Peyer's patch (tissue), 4 donors: ENCODE measurements around the gene PIGL. TPM values are rescaled to one million over a fixed set of nuclear protein-coding genes. Genes with fewer than 3 reads are reported as not detected.

ENCODE experiments used
- DNase-seq, 3 donors: peaks; one replicate each; pipeline ENCODE4 v3.0.0-alpha.2; 2017 to 2019
- H3K27ac ChIP-seq, 4 donors: fragments of 200-600 bp; sonication (generic); one replicate each; pipeline ENCODE4 v1.5.1; 2016 to 2019
- H3K27me3 ChIP-seq, 2 donors: fragments of 200-600 bp; sonication (generic); one replicate each; pipeline ENCODE4 v1.5.1; 2019
- H3K36me3 ChIP-seq, 3 donors: fragments of 200-600 bp; sonication (generic); one replicate each; pipeline ENCODE4 v1.5.1; 2016 to 2019
- H3K4me1 ChIP-seq, 4 donors: fragments of 200-600 bp; sonication (generic); one replicate each; pipeline ENCODE4 v1.5.1; 2016 to 2019
- H3K4me3 ChIP-seq, 4 donors: fragments of 200-600 bp; sonication (generic); 1 replicate in 3 of 4; 2 replicates in 1 of 4; pipeline ENCODE4 v1.5.1; 2016 to 2019; ENCODE audit warnings: mild to moderate bottlenecking in 1 of 4
- H3K9me3 ChIP-seq, 4 donors: fragments of 200-600 bp; sonication (generic); one replicate each; pipeline ENCODE4 v1.5.1; 2016 to 2019; ENCODE audit warnings: mild to moderate bottlenecking in 1 of 4
- POLR2A ChIP-seq, 2 donors: fragments of 450-650 bp; IDR thresholded peaks; one replicate each; pipeline ENCODE4 v1.5.1; 2017; ENCODE audit warnings: antibody characterized with exemption in 2 of 2, mild to moderate bottlenecking in 2 of 2, moderate library complexity in 2 of 2
- total RNA-seq, 4 donors: library from RNA; depleted of rRNA; stranded (reverse); fragments of >200 nt; gene quantifications; one replicate each; pipeline ENCODE4 v1.1.0, GENCODE V29; 2016
- TF ChIP-seq, protein P1 (sequence below), 6 experiments: fragments of 450-650 bp in 4 of 6; fragments of 200-600 bp in 2 of 6; sonication (generic) in 1 of 6; IDR thresholded peaks; one replicate each; pipeline ENCODE4 v1.5.1; 2017 to 2019; ENCODE audit warnings: antibody characterized with exemption in 6 of 6, mild to moderate bottlenecking in 3 of 6, moderate library complexity in 1 of 6

Gene PIGL
- total RNA-seq, 4 donors from 2014 or later: 77.1 to 491 (median 144) TPM

DNA sequence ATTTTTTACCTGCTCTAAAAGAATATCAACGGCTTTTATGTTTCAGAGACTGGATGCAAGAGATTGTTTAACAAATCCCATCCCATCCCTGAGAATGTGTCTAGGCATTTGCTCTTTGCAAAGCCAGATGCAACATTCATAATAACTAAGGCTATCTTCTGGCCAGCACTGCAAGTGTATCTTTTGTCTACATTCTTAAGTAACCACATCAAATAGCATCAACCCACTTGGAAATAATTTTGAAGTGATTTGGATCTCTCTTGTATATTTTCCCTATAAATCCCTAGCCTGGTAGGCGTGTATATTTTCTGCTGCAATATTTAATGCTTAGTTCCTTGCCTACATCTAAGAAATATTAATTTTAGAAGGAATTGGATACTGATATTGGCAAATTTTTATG lies 64.3 kb downstream of the PIGL start:
- DNase-seq: no peak
- H3K27me3 ChIP-seq: no peaks in the 10 kb centered on the region
- no peaks in the 10 kb centered on the region for H3K36me3 ChIP-seq
- no peak overlapping the region for H3K4me3 ChIP-seq
- no peaks in the 10 kb centered on the region for H3K9me3 ChIP-seq
- peaks cover 3 to 13% (median 9%) of the 10 kb centered on the region in 4 donors for H3K4me1 ChIP-seq
- TF ChIP-seq, protein P1, sequence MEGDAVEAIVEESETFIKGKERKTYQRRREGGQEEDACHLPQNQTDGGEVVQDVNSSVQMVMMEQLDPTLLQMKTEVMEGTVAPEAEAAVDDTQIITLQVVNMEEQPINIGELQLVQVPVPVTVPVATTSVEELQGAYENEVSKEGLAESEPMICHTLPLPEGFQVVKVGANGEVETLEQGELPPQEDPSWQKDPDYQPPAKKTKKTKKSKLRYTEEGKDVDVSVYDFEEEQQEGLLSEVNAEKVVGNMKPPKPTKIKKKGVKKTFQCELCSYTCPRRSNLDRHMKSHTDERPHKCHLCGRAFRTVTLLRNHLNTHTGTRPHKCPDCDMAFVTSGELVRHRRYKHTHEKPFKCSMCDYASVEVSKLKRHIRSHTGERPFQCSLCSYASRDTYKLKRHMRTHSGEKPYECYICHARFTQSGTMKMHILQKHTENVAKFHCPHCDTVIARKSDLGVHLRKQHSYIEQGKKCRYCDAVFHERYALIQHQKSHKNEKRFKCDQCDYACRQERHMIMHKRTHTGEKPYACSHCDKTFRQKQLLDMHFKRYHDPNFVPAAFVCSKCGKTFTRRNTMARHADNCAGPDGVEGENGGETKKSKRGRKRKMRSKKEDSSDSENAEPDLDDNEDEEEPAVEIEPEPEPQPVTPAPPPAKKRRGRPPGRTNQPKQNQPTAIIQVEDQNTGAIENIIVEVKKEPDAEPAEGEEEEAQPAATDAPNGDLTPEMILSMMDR (IDR thresholded peaks at IDR 0.05): no peak
- TF ChIP-seq POLR2A (IDR thresholded peaks at IDR 0.05): no peak
- no peak overlapping the region for H3K27ac ChIP-seq

DNA sequence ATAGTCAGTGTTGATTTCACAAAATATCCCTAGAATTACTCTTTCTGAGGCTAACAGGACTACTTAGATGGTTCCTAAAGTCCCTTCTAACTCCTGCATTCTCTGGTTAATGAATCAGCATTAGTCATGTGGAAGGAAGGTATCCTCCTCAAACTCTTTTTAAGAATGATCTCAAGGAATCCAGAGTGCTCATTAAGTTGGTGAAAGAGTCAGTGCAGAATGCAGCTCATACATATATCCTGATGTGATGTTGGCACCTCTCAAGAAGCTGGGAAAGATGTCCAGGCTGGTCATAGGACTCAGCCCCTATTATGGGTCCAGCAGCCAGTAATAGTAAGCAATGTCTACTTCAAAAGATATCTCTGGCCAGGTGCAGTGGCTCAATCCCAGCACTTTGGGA lies 65.5 kb downstream of the PIGL start:
- no peaks in the 10 kb centered on the region for H3K27me3 ChIP-seq
- no peaks in the 10 kb centered on the region for H3K36me3 ChIP-seq
- TF ChIP-seq, protein P1 (IDR thresholded peaks at IDR 0.05): no peak
- no peak for TF ChIP-seq POLR2A (IDR thresholded peaks at IDR 0.05)
- DNase-seq: peak in 1 of 3 donors; percentile 29
- no peak overlapping the region for H3K27ac ChIP-seq
- no peak overlapping the region for H3K4me3 ChIP-seq
- H3K9me3 ChIP-seq: no peaks in the 10 kb centered on the region
- peaks cover 11 to 25% (median 19%) of the 10 kb centered on the region in 4 donors for H3K4me1 ChIP-seq

- Histone ChIP-seq H3K27ac (no peak overlapping the region), H3K4me3 (no peak overlapping the region), H3K4me1 (peaks cover 11 to 36% (median 29%) of the 10 kb centered on the region in 4 donors), H3K36me3 (no peaks in the 10 kb centered on the region), H3K27me3 (no peaks in the 10 kb centered on the region), H3K9me3 (no peaks in the 10 kb centered on the region)
- DNase-seq: no peak
- no peak for TF ChIP-seq POLR2A (IDR thresholded peaks at IDR 0.05)
- TF ChIP-seq, protein P1 (IDR thresholded peaks at IDR 0.05): no peak
Measured at GRCh38 chr17:16283705-16284104, 66.7 kb downstream of the PIGL start.

GRCh38 chr17:16285646-16286008 lies 68.6 kb downstream of the PIGL start:
- peaks cover 11 to 55% (median 34%) of the 10 kb centered on the region in 4 donors for H3K4me1 ChIP-seq
- peak overlapping the region in 2 of 4 donors; percentile 31 for H3K4me3 ChIP-seq
- no peak for DNase-seq
- peak overlapping the region; percentile 85 to 98 (median 94) for H3K27ac ChIP-seq
- TF ChIP-seq POLR2A (IDR thresholded peaks at IDR 0.05): no peak
- TF ChIP-seq, protein P1 (IDR thresholded peaks at IDR 0.05): peak in 3 of 6 experiments; percentile 49 to 87 (median 72)
- H3K27me3 ChIP-seq: no peaks in the 10 kb centered on the region
- no peaks in the 10 kb centered on the region for H3K36me3 ChIP-seq
- no peaks in the 10 kb centered on the region for H3K9me3 ChIP-seq

- no peaks in the 10 kb centered on the region for H3K9me3 ChIP-seq
- no peaks in the 10 kb centered on the region for H3K36me3 ChIP-seq
- TF ChIP-seq, protein P1 (IDR thresholded peaks at IDR 0.05): peak in 1 of 6 experiments; percentile 80
- TF ChIP-seq POLR2A (IDR thresholded peaks at IDR 0.05): peak; percentile 67 to 87
- peak; percentile 87 to 96 (median 88) for DNase-seq
- peaks cover 11 to 55% (median 35%) of the 10 kb centered on the region in 4 donors for H3K4me1 ChIP-seq
- H3K4me3 ChIP-seq: peak overlapping the region in 3 of 4 donors; percentile 21 to 31 (median 31)
- H3K27me3 ChIP-seq: no peaks in the 10 kb centered on the region
- H3K27ac ChIP-seq: peak overlapping the region; percentile 85 to 98 (median 94)
Measured at GRCh38 chr17:16286009-16286946, 69.3 kb downstream of the PIGL start.
